Caco-2 (cell line): Measurements from ENCODE around the gene MAPK8IP3. TPM values are rescaled to one million over a fixed set of nuclear protein-coding genes. Genes with fewer than 3 reads are reported as not detected.

Source experiments
- BruUV-seq: library from RNA; stranded (reverse); fragments of 400-500 nt; replicated peaks from 2 replicates; lab custom pipeline; 2021; lab: Mats Ljungman, UMichigan
- CTCF ChIA-PET: fragments of 300-600 bp; sonication (Branson Sonifier 250); formaldehyde crosslinking; loops from one replicate; lab custom pipeline; 2022; ENCODE audit warnings: antibody characterized with exemption; lab: Charles Lee
- POLR2A ChIA-PET: fragments of 300-600 bp; sonication (Branson Sonifier 250); formaldehyde crosslinking; loops from one replicate; lab custom pipeline; 2022; ENCODE audit warnings: antibody characterized with exemption; lab: Charles Lee
- DNase-seq, 2 experiments: peaks; one replicate each; pipeline versions ENCODE4 v3.0.0 to v3.0.0-alpha.2; 2020 to 2022
- H3K27me3 ChIP-seq: replicated peaks from 2 replicates; pipeline ENCODE4 v1.6.0; 2011; ENCODE audit warnings: low read length; ENCODE audit not compliant: control insufficient read depth, insufficient read depth
- H3K36me3 ChIP-seq: 2 replicates; pipeline ENCODE4 v1.5.1; 2011; ENCODE audit warnings: low read length; ENCODE audit not compliant: control insufficient read depth, insufficient read depth
- H3K4me1 ChIP-seq: fragments of 250-450 bp; sonication (Bioruptor Pico); 2 replicates; pipeline ENCODE4 v1.5.1; 2020; ENCODE audit warnings: mild to moderate bottlenecking
- H3K4me3 ChIP-seq: 2 replicates; pipeline ENCODE4 v1.5.1; 2011; ENCODE audit warnings: low read depth, mild to moderate bottlenecking, control low read depth, low read length
- H3K9me3 ChIP-seq: fragments of 250-450 bp; sonication (Bioruptor Pico); 2 replicates; pipeline ENCODE4 v1.5.1; 2020; ENCODE audit warnings: mild to moderate bottlenecking, moderate library complexity
- H3K27ac Mint-ChIP-seq: one replicate; pipeline ENCODE4 v1.8.0; 2022; ENCODE audit warnings: mixed read lengths; ENCODE audit not compliant: unreplicated experiment
- H3K27me3 Mint-ChIP-seq: one replicate; pipeline ENCODE4 v1.8.0; 2022; ENCODE audit warnings: mixed read lengths; ENCODE audit not compliant: insufficient read depth, unreplicated experiment
- H3K36me3 Mint-ChIP-seq: one replicate; pipeline ENCODE4 v1.8.0; 2022; ENCODE audit warnings: mild to moderate bottlenecking, mixed read lengths; ENCODE audit not compliant: insufficient read depth, unreplicated experiment
- H3K4me1 Mint-ChIP-seq: one replicate; pipeline ENCODE4 v1.8.0; 2022; ENCODE audit warnings: low read depth, mixed read lengths; ENCODE audit not compliant: unreplicated experiment
- H3K4me3 Mint-ChIP-seq: one replicate; pipeline ENCODE4 v1.8.0; 2022; ENCODE audit warnings: mild to moderate bottlenecking, moderate library complexity, mixed read lengths; ENCODE audit not compliant: unreplicated experiment
- H3K9me3 Mint-ChIP-seq: one replicate; pipeline ENCODE4 v1.8.0; 2022; ENCODE audit warnings: mixed read lengths; ENCODE audit not compliant: unreplicated experiment
- intact Hi-C: fragments of 100-400 bp; cut with micrococcal nuclease; formaldehyde crosslinking; loops from one replicate; pipeline ENCODE4 v1.10.0; 2022; ENCODE audit not compliant: unreplicated experiment
- total RNA-seq: library from RNA; stranded (reverse); gene quantifications from 2 replicates; pipeline ENCODE4 v1.2.3, GENCODE V29; 2022
- TF ChIP-seq, protein P1 (sequence below), 2 experiments: fragments of 200-600 bp in 1 of 2; IDR thresholded peaks; 1 replicate in 1 of 2; 2 replicates in 1 of 2; pipeline versions ENCODE4 v1.5.1 to v1.8.0; 2011 to 2022; ENCODE audit warnings: antibody characterized with exemption in 1 of 2, control low read depth in 1 of 2, inconsistent platforms in 1 of 2, low read depth in 1 of 2, low read length in 1 of 2, mild to moderate bottlenecking in 1 of 2, moderate library complexity in 1 of 2; ENCODE audit not compliant: insufficient read depth in 1 of 2, severe bottlenecking in 1 of 2, unreplicated experiment in 1 of 2

Gene MAPK8IP3
- total RNA-seq, 1 experiment from 2014 or later, result 60.5 TPM

DNA sequence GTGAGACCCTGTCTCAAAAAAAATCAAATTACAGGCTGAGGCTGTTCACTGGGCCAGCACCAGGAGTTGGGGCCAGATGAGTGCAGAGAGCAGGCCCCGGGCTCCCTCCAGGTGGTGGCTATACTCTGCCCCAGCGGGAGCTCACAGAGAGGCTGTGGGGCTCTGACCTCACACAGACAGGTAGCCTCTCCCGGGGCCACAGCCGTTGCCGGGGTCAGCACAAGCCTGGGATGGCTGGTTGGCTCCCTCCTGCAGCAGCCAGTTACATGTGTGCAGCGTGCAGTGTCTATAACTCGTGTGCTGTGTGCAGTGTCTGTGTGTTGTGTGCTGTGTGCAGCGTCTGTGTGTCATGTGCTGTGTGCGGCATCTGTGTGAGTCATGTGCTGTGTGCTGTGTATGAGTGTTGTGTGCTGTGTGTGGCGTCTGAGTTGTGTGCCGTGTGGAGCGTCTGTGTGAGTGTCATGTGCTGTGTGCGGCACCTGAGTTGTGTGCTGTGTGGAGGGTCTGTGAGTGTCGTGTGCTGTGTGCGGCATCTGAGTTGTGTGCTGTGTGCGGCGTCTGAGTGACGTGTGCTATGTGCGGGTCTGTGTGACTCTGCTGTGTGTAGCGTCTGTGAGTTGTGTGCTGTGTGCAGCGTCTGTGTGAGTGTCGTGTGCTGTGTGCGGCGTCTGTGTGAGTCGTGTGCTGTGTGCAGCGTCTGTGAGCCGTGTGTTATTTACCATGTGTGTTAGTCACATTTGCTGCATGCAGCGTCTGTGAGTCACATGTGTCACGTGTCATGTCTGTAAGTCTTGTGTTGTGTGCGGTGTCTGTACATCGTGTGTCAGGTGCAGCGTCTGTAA is 20.9 kb downstream of the MAPK8IP3 start:
- no peaks in the 10 kb centered on the region; the same call in none of the 2 replicates for H3K36me3 ChIP-seq
- DNase-seq, result no peak
- CTCF ChIA-PET, result no interaction called here

DNA sequence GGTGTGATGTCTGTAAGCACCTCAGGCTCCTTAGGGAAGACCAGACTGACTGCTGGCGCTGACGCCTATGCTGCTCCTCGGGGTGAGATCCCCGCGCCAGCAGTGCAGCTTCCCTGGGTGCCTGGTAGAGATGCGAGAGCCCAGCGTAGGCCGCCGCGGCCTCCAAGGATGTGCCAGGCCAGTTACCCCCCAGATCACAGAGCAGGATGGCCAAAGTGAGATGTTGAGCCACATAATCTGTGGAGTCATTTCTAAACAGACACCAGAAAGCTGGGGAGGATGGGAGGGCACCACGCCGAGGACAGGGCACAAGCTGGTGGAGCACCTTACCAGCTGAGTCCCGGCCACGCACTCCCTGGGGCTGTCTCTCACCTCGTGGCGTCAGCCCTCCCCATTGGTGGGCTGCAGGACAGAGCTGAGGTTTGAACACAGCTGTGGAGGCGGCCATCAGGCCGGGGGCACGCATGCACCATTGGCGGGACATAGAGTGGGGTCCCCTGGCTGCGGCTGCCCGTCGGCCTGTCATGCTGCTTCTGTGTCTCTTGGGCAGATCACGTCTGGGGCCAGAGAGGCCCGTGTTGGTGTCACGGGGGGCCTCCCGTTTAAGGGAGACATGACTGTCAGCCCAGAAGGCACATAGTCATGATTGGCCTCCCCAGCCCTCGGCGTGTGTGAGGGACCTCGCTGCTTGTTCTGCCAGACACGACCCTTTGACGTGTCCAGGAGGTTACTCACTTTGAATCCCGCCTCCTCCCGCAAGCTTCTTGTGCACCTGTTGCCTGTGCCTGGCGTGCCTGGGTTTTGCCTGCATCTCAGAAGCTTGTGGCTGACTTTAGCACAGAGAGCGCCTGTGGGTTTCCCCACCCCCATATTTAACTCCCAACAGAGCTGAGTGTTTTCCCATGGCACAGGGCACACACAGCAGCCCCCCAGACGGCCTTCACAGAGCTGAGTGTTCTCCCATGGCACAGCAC is 21.9 kb downstream of the MAPK8IP3 start:
- DNase-seq, result no peak
- ChIA-PET CTCF (interaction anchor here (0.6 to 1.3 kb wide), 2 partner anchors 22 to 39 kb away, joined by 3 to 5 read pairs; partner anchors contain the start of gene MAPK8IP3), POLR2A (no interaction called here)
- H3K4me1 Mint-ChIP-seq, result no peaks in the 10 kb centered on the region
- H3K4me3 Mint-ChIP-seq, result no peak overlapping the region
- peaks cover 23% of the 10 kb centered on the region for H3K36me3 Mint-ChIP-seq
- intact Hi-C loops, result no loop called here
- H3K27ac Mint-ChIP-seq, result no peak overlapping the region
- Histone ChIP-seq H3K27me3 (no peaks in the 10 kb centered on the region), H3K4me1 (no peaks in the 10 kb centered on the region), H3K36me3 (no peaks in the 10 kb centered on the region; the same call in none of the 2 replicates), H3K4me3 (no peak overlapping the region), H3K9me3 (no peaks in the 10 kb centered on the region)
- BruUV-seq, result no TSS peak
- no peaks in the 10 kb centered on the region for H3K9me3 Mint-ChIP-seq
- TF ChIP-seq, protein P1, sequence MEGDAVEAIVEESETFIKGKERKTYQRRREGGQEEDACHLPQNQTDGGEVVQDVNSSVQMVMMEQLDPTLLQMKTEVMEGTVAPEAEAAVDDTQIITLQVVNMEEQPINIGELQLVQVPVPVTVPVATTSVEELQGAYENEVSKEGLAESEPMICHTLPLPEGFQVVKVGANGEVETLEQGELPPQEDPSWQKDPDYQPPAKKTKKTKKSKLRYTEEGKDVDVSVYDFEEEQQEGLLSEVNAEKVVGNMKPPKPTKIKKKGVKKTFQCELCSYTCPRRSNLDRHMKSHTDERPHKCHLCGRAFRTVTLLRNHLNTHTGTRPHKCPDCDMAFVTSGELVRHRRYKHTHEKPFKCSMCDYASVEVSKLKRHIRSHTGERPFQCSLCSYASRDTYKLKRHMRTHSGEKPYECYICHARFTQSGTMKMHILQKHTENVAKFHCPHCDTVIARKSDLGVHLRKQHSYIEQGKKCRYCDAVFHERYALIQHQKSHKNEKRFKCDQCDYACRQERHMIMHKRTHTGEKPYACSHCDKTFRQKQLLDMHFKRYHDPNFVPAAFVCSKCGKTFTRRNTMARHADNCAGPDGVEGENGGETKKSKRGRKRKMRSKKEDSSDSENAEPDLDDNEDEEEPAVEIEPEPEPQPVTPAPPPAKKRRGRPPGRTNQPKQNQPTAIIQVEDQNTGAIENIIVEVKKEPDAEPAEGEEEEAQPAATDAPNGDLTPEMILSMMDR (IDR thresholded peaks at IDR 0.05; ENCODE audit: insufficient read depth in 1 of 2, low read depth in 1 of 2, low read length in 1 of 2, severe bottlenecking in 1 of 2, unreplicated experiment in 1 of 2), result no peak
- H3K27me3 Mint-ChIP-seq, result no peaks in the 10 kb centered on the region

More for the DNA sequence above, 20.9 kb downstream of the MAPK8IP3 start:
- no peaks in the 10 kb centered on the region for H3K27me3 ChIP-seq
- no TSS peak for BruUV-seq
- POLR2A ChIA-PET, result no interaction called here
- Mint-ChIP-seq H3K27ac (no peak overlapping the region), H3K4me3 (no peak overlapping the region), H3K27me3 (no peaks in the 10 kb centered on the region), H3K4me1 (no peaks in the 10 kb centered on the region), H3K9me3 (no peaks in the 10 kb centered on the region), H3K36me3 (peaks cover 21% of the 10 kb centered on the region)
- TF ChIP-seq, protein P1 (IDR thresholded peaks at IDR 0.05; ENCODE audit: insufficient read depth in 1 of 2, low read depth in 1 of 2, low read length in 1 of 2, severe bottlenecking in 1 of 2, unreplicated experiment in 1 of 2), result no peak
- intact Hi-C loops, result no loop called here
- no peak overlapping the region for H3K4me3 ChIP-seq
- no peaks in the 10 kb centered on the region for H3K9me3 ChIP-seq
- H3K4me1 ChIP-seq, result no peaks in the 10 kb centered on the region

GRCh38 chr16:1729026-1729425 is 23.0 kb downstream of the MAPK8IP3 start:
- no peak overlapping the region for H3K4me3 Mint-ChIP-seq
- H3K27ac Mint-ChIP-seq, result no peak overlapping the region
- H3K9me3 ChIP-seq, result no peaks in the 10 kb centered on the region
- H3K4me3 ChIP-seq, result no peak overlapping the region
- peaks cover 23% of the 10 kb centered on the region for H3K36me3 Mint-ChIP-seq
- no peaks in the 10 kb centered on the region for H3K4me1 ChIP-seq
- H3K27me3 Mint-ChIP-seq, result no peaks in the 10 kb centered on the region
- TF ChIP-seq, protein P1 (IDR thresholded peaks at IDR 0.05; ENCODE audit: insufficient read depth in 1 of 2, low read depth in 1 of 2, low read length in 1 of 2, severe bottlenecking in 1 of 2, unreplicated experiment in 1 of 2), result no peak
- intact Hi-C loops, result no loop called here
- ChIA-PET CTCF (interaction anchor here (1.3 kb wide), 1 partner anchor 23 kb away, joined by 5 read pairs; the partner anchor contains the start of gene MAPK8IP3), POLR2A (no interaction called here)
- no peak for DNase-seq
- BruUV-seq, result no TSS peak
- no peaks in the 10 kb centered on the region for H3K4me1 Mint-ChIP-seq
- H3K9me3 Mint-ChIP-seq, result no peaks in the 10 kb centered on the region
- no peaks in the 10 kb centered on the region for H3K27me3 ChIP-seq
- no peaks in the 10 kb centered on the region; the same call in none of the 2 replicates for H3K36me3 ChIP-seq
